Muscle layer of duodenum (tissue), 2 donors: ENCODE measurements around the gene TK1.
A peak's percentile ranks its signal among the peaks of the same experiment; 100 is the strongest.

Experiments
- H3K27ac ChIP-seq: one replicate; pipeline ENCODE4 v1.7.0; 2013; ENCODE audit warnings: mild to moderate bottlenecking, low read length
- H3K27me3 ChIP-seq: one replicate; pipeline ENCODE4 v1.7.0; 2013; ENCODE audit warnings: low read depth, mild to moderate bottlenecking, control low read depth, low read length
- H3K36me3 ChIP-seq, 2 donors: one replicate each; pipeline ENCODE4 v1.7.0; 2013; ENCODE audit warnings: low read length in 2 of 2, control low read depth in 1 of 2, mild to moderate bottlenecking in 1 of 2; ENCODE audit not compliant: insufficient read depth in 2 of 2, control insufficient read depth in 1 of 2
- H3K4me1 ChIP-seq, 2 donors: one replicate each; pipeline ENCODE4 v1.7.0; 2013; ENCODE audit warnings: low read length in 2 of 2, mild to moderate bottlenecking in 2 of 2, control low read depth in 1 of 2, moderate library complexity in 1 of 2; ENCODE audit not compliant: insufficient read depth in 2 of 2, control insufficient read depth in 1 of 2
- H3K4me3 ChIP-seq, 2 donors: one replicate each; pipeline ENCODE4 v1.7.0; 2013; ENCODE audit warnings: low read length in 2 of 2, low read depth in 1 of 2, mild to moderate bottlenecking in 1 of 2
- H3K9me3 ChIP-seq, 2 donors: one replicate each; pipeline ENCODE4 v1.7.0; 2013; ENCODE audit warnings: low read length in 2 of 2, control low read depth in 1 of 2, mild to moderate bottlenecking in 1 of 2; ENCODE audit not compliant: control insufficient read depth in 1 of 2
- donor health status: healthy.

TK1 gene

DNA sequence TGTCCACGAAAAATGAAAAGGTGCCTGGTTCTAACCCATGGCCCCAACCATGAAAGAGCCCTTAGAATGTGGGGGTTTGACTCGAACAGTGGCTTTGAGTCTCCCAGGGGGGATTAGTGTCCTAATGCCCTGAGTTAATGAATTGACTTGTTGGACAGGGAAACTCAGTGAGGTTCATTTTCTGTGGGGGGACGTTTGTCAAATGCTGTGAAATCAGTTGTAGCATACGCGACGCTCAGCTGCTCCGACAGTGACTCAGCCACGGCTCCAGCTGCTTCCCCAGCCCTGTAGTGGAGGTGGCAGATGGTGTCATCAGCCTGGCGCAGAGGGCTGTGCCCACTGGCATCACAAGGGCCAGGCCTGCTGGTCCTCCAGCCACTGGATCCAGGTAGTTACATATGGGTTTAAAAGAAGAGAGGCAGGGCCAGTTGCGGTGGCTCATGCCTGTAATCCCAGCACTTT, 40.6 kb upstream of the TK1 start:
- no peak overlapping the region for H3K4me3 ChIP-seq
- peaks cover 14% of the 10 kb centered on the region for H3K27me3 ChIP-seq
- H3K9me3 ChIP-seq: no peaks in the 10 kb centered on the region
- peaks cover 0 to 10% of the 10 kb centered on the region in 2 donors for H3K4me1 ChIP-seq
- no peaks in the 10 kb centered on the region for H3K36me3 ChIP-seq
- no peak overlapping the region for H3K27ac ChIP-seq

DNA sequence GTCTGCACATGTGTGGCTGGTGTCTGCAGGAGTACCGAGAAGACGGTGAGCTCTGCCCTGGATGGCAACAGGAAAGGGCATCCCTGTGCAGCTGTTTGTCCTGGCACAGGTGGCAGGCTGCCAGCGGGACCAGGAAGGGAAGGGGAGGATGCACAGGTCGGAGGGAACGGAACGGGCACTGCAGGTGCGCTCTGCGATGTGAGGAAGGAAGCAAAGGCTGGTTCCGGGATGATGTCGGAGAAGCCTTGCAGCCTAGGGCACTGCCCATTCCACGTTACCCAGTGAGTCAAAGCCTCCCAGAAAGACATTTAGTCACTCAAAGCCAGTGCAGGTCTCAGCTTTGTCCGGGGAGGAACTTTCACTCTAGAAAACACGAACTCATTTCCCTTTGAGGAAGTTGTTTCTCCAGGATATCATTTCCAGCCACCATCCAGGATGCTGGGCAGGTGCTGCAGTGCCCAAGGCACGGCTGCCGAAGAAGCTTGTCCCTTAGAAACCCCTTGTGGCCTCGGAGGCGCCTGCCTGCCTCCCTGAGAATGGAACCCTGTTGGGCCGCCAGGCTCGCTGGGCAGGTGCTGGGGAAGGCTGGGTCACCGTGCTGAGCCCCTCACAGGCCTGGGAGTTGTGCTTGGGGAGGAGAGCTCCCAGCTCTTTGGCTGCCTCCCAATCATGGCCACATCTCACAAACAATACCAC, 40.1 kb upstream of the TK1 start:
- Histone ChIP-seq H3K4me1 (peaks cover 0 to 4% of the 10 kb centered on the region in 2 donors), H3K36me3 (no peaks in the 10 kb centered on the region), H3K4me3 (no peak overlapping the region), H3K9me3 (no peaks in the 10 kb centered on the region), H3K27ac (no peak overlapping the region), H3K27me3 (peaks cover 9% of the 10 kb centered on the region)

DNA sequence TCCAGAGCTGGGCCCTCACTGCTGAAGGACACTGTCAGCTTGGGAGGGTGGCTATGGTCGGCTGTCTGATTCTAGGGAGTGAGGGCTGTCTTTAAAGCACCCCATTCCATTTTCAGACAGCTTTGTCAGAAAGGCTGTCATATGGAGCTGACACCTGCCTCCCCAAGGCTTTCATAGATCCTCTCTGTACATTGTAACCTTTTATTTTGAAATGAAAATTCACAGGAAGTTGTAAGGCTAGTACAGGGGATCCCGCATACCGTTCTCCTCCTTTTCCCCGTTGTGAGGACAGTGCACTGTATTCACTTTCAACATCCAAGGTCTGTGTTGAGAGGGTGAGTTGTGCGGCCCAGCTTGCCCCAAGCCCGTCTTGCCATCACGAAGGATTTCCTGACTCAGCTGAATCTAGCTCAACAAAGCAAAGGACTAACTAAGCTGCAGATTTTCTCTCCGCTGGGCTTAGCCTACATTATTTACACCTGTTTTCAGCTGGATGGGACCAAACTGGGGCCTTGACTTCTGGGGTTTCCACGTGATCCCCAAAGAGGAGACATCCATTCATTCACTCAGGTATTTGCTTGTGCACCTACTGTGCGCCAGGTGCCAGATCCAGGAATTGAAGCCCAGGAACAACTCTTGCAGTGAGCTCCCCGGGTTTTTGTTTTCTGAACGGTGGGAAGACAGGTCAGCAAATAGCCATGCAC, 39.4 kb upstream of the TK1 start:
- Histone ChIP-seq H3K36me3 (no peaks in the 10 kb centered on the region), H3K27ac (no peak overlapping the region), H3K27me3 (peaks cover 6% of the 10 kb centered on the region), H3K9me3 (no peaks in the 10 kb centered on the region), H3K4me3 (no peak overlapping the region), H3K4me1 (peaks cover 0 to under 1% of the 10 kb centered on the region in 2 donors)

DNA sequence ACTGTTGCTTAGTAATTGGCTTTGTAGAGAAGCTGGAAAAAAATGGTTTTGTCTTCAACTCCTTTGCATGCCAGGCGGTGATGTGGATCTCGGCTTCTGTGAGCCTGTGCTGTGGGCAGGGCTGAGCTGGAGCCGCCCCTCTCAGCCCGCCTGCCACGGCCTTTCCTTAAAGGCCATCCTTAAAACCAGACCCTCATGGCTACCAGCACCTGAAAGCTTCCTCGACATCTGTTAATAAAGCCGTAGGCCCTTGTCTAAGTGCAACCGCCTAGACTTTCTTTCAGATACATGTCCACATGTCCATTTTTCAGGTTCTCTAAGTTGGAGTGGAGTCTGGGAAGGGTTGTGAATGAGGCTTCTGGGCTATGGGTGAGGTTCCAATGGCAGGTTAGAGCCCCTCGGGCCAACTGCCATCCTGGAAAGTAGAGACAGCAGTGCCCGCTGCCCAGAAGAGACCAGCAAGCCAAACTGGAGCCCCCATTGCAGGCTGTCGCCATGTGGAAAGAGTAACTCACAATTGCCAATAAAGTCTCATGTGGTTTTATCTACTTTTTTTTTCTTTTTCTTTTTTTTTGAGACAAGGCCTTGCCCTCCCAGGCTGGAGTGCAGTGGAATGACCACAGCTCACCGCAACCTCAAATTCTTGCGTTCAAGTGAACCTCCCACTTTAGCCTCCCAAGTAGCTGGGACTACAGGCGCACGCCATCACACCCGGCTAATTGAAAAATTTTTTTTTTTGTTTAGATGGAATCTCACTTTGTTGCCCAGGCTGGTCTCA, 38.4 kb upstream of the TK1 start:
- Histone ChIP-seq H3K9me3 (no peaks in the 10 kb centered on the region), H3K4me1 (no peaks in the 10 kb centered on the region), H3K27ac (no peak overlapping the region), H3K36me3 (no peaks in the 10 kb centered on the region), H3K4me3 (no peak overlapping the region), H3K27me3 (no peaks in the 10 kb centered on the region)

DNA sequence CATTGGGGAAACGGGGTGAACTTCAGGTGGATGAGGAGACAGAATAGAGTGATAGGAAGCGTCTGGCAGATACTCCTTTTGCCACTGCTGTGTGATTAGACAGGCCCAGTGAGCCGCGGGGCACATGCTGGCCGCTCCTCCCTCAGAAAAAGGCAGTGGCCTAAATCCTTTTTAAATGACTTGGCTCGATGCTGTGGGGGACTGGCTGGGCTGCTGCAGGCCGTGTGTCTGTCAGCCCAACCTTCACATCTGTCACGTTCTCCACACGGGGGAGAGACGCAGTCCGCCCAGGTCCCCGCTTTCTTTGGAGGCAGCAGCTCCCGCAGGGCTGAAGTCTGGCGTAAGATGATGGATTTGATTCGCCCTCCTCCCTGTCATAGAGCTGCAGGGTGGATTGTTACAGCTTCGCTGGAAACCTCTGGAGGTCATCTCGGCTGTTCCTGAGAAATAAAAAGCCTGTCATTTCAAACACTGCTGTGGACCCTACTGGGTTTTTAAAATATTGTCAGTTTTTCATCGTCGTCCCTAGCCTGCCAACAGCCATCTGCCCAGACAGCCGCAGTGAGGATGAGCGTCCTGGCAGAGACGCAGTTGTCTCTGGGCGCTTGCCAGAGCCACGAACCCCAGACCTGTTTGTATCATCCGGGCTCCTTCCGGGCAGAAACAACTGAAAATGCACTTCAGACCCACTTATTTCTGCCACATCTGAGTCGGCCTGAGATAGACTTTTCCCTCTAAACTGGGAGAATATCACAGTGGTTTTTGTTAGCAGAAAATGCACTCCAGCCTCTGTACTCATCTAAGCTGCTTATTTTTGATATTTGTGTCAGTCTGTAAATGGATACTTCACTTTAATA, 37.6 kb upstream of the TK1 start:
- Histone ChIP-seq H3K9me3 (no peaks in the 10 kb centered on the region), H3K36me3 (no peaks in the 10 kb centered on the region), H3K27me3 (no peaks in the 10 kb centered on the region), H3K4me3 (no peak overlapping the region), H3K27ac (no peak overlapping the region), H3K4me1 (no peaks in the 10 kb centered on the region)

DNA sequence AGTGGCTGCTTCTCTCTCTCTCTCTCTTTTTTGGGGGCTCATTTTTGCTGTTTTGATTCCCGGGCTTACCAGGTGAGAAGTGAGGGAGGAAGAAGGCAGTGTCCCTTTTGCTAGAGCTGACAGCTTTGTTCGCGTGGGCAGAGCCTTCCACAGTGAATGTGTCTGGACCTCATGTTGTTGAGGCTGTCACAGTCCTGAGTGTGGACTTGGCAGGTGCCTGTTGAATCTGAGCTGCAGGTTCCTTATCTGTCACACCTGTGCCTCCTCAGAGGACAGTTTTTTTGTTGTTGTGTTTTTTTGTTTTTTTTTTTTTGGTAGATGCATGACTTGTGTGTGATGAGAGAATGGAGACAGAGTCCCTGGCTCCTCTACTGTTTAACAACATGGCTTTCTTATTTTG, 36.9 kb upstream of the TK1 start:
- no peak overlapping the region for H3K4me3 ChIP-seq
- no peaks in the 10 kb centered on the region for H3K36me3 ChIP-seq
- no peaks in the 10 kb centered on the region for H3K27me3 ChIP-seq
- no peak overlapping the region for H3K27ac ChIP-seq
- no peaks in the 10 kb centered on the region for H3K4me1 ChIP-seq
- no peaks in the 10 kb centered on the region for H3K9me3 ChIP-seq

DNA sequence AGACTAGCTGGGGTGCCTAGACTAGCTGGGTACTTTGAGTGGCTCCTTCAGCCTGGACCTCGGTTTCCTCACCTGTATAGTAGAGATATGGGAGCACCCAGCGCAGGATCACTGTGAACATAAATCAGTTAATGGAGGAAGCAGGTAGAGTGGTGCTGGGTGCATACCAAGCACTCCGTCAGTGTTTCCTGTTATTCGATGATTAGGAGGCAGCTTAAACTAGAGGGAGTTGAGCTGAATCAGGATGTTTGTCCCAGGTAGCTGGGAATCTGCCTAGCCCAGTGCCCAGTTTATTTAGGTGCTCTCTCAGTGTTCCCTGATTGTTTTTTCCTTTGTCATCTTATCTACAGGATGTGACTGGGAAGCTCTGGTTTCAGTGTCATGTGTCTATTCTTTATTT, 36.2 kb upstream of the TK1 start:
- Histone ChIP-seq H3K4me3 (no peak overlapping the region), H3K27me3 (no peaks in the 10 kb centered on the region), H3K9me3 (no peaks in the 10 kb centered on the region), H3K4me1 (no peaks in the 10 kb centered on the region), H3K27ac (no peak overlapping the region), H3K36me3 (no peaks in the 10 kb centered on the region)

DNA sequence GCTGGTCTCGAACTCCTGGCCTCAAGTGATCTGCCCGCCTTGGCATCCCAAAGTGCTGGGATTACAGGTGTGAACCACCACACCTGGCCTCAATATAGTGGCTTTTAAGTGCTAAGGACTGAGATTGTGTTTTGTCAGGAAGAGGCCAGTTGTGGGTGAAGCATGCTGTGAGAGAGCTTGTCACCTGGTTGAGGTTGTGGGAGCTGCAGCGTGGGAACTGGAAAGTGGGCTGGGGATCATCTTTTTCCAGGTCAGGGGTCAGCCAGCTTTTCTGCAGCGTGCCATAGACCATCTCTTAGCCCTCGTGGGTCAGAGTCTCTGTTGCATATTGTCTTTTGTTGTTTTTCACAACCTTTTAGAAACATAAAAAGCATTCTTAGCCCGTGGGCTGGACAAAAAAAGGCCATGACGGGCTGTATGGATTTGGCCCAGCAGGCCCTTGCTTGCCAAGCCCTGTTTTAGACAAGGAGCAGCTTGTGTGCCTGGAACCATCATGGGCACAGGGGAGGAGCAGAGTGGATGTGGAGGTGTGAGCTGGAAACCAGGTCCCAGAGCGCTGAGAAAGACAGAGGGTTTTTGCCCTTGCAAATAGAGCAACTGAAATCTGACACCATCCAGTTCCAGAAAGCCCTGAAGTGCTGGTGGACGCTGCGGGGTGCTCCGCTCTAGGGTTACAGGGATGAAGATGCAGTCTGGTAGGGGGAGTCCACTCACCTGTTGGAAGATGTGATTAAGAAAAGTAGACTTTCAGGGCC, 32.7 kb upstream of the TK1 start:
- no peak overlapping the region for H3K4me3 ChIP-seq
- H3K4me1 ChIP-seq: peaks cover 0 to under 1% of the 10 kb centered on the region in 2 donors
- no peaks in the 10 kb centered on the region for H3K9me3 ChIP-seq
- no peaks in the 10 kb centered on the region for H3K27me3 ChIP-seq
- no peaks in the 10 kb centered on the region for H3K36me3 ChIP-seq
- no peak overlapping the region for H3K27ac ChIP-seq

DNA sequence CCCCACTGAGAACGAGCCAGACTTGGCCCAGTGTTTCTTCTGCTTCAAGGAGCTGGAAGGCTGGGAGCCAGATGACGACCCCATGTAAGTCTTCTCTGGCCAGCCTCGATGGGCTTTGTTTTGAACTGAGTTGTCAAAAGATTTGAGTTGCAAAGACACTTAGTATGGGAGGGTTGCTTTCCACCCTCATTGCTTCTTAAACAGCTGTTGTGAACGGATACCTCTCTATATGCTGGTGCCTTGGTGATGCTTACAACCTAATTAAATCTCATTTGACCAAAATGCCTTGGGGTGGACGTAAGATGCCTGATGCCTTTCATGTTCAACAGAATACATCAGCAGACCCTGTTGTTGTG, 27.8 kb upstream of the TK1 start:
- Histone ChIP-seq H3K4me3 (peak overlapping the region; percentile 46 to 64), H3K9me3 (no peaks in the 10 kb centered on the region), H3K36me3 (no peaks in the 10 kb centered on the region), H3K27ac (no peak overlapping the region), H3K27me3 (no peaks in the 10 kb centered on the region), H3K4me1 (peaks cover 0 to 6% of the 10 kb centered on the region in 2 donors)

DNA sequence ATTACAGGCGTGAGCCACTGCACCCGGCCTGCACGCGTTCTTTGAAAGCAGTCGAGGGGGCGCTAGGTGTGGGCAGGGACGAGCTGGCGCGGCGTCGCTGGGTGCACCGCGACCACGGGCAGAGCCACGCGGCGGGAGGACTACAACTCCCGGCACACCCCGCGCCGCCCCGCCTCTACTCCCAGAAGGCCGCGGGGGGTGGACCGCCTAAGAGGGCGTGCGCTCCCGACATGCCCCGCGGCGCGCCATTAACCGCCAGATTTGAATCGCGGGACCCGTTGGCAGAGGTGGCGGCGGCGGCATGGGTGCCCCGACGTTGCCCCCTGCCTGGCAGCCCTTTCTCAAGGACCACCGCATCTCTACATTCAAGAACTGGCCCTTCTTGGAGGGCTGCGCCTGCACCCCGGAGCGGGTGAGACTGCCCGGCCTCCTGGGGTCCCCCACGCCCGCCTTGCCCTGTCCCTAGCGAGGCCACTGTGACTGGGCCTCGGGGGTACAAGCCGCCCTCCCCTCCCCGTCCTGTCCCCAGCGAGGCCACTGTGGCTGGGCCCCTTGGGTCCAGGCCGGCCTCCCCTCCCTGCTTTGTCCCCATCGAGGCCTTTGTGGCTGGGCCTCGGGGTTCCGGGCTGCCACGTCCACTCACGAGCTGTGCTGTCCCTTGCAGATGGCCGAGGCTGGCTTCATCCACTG, 27.3 kb upstream of the TK1 start, which contains the start of gene BIRC5:
BIRC5 (plus strand) TSS at position 238 of the 690 bp plus-strand sequence; CDS start at position 302, 64 bp downstream.
- Histone ChIP-seq H3K27me3 (no peaks in the 10 kb centered on the region), H3K4me1 (peaks cover 0 to 6% of the 10 kb centered on the region in 2 donors), H3K36me3 (no peaks in the 10 kb centered on the region), H3K27ac (no peak within 1 kb of the TSS), H3K4me3 (peak within 1 kb of the TSS; percentile 46 to 64), H3K9me3 (no peaks in the 10 kb centered on the region)
